Mesendoderm (in vitro differentiated cells): ENCODE measurements around the gene TPGS2.
"Not testable (repeated sequence)": the region's sequence is repeated elsewhere in the genome, so short reads cannot be mapped to it uniquely, and the experiment has no call there.

Experiments
- DNase-seq: peaks from one replicate; pipeline ENCODE4 v3.0.0; 2013
- H2AK5ac ChIP-seq: 2 replicates; pipeline ENCODE4 v1.6.1; 2013; ENCODE audit warnings: low read length, inconsistent platforms
- H2BK120ac ChIP-seq: 2 replicates; pipeline ENCODE4 v1.6.1; 2013; ENCODE audit warnings: low read depth, mild to moderate bottlenecking, low read length, moderate library complexity, mixed read lengths
- H2BK15ac ChIP-seq: replicated peaks from 2 replicates; pipeline ENCODE4 v1.6.1; 2013; ENCODE audit warnings: low read depth, mild to moderate bottlenecking, moderate library complexity
- H2BK5ac ChIP-seq: 2 replicates; pipeline ENCODE4 v1.6.1; 2013; ENCODE audit warnings: low read length, inconsistent platforms
- H3K18ac ChIP-seq: 2 replicates; pipeline ENCODE4 v1.6.1; 2013; ENCODE audit warnings: mild to moderate bottlenecking, low read length, mixed read lengths
- H3K23ac ChIP-seq: one replicate; pipeline ENCODE4 v1.6.1; 2013; ENCODE audit warnings: low read length
- H3K27ac ChIP-seq: 2 replicates; pipeline ENCODE4 v1.5.1; 2013; ENCODE audit warnings: low read depth, mild to moderate bottlenecking, inconsistent platforms, low read length, moderate library complexity
- H3K27me3 ChIP-seq: 2 replicates; pipeline ENCODE4 v1.6.1; 2013; ENCODE audit warnings: low read length, control low read depth, mild to moderate bottlenecking, inconsistent platforms; ENCODE audit not compliant: insufficient read depth, poor library complexity
- H3K36me3 ChIP-seq: 2 replicates; pipeline ENCODE4 v1.6.1; 2013; ENCODE audit warnings: low read length, inconsistent platforms; ENCODE audit not compliant: control insufficient read depth, insufficient read depth
- H3K4ac ChIP-seq: one replicate; pipeline ENCODE4 v1.6.1; 2013; ENCODE audit warnings: low read depth, mild to moderate bottlenecking, low read length, moderate library complexity
- H3K4me1 ChIP-seq: 2 replicates; pipeline ENCODE4 v1.6.1; 2013; ENCODE audit warnings: low read depth, low read length, inconsistent platforms; ENCODE audit not compliant: control insufficient read depth
- H3K4me2 ChIP-seq: 2 replicates; pipeline ENCODE4 v1.6.1; 2013; ENCODE audit warnings: low read length
- H3K4me3 ChIP-seq: 2 replicates; pipeline ENCODE4 v1.5.1; 2013; ENCODE audit warnings: mild to moderate bottlenecking, low read length
- H3K56ac ChIP-seq: one replicate; pipeline ENCODE4 v1.6.1; 2013; ENCODE audit warnings: low read length
- H3K79me1 ChIP-seq: 2 replicates; pipeline ENCODE4 v1.6.1; 2013; ENCODE audit warnings: low read length, inconsistent platforms
- H3K79me2 ChIP-seq: 2 replicates; pipeline ENCODE4 v1.6.1; 2013; ENCODE audit warnings: mild to moderate bottlenecking, low read length; ENCODE audit not compliant: control insufficient read depth, insufficient read depth
- H3K9ac ChIP-seq: 2 replicates; pipeline ENCODE4 v1.6.1; 2013; ENCODE audit warnings: low read length, inconsistent platforms
- H4K5ac ChIP-seq: one replicate; pipeline ENCODE4 v1.6.1; 2013; ENCODE audit warnings: low read length
- H4K8ac ChIP-seq: one replicate; pipeline ENCODE4 v1.6.1; 2013; ENCODE audit warnings: low read depth, mild to moderate bottlenecking, control low read depth, low read length, moderate library complexity
- WGBS: extraction: QIAGEN DNeasy Blood & Tissue Kit; methylation state at CpG from one replicate; pipeline ENCODE4 v1.1.7; 2013; ENCODE audit warnings: low lambda C conversion rate, missing lambda C conversion rate; ENCODE audit not compliant: insufficient coverage; ENCODE audit errors: extremely low coverage; 5-methylcytosine and 5-hydroxymethylcytosine counted together

The TPGS2 gene

GRCh38 chr18:36766836-36767235 is 62.0 kb downstream of the TPGS2 start:
- Histone ChIP-seq H3K79me1 (no peaks in the 10 kb centered on the region), H3K9ac (no peak overlapping the region), H3K4ac (no peak overlapping the region), H4K5ac (no peak overlapping the region), H3K27me3 (no peaks in the 10 kb centered on the region), H3K36me3 (no peaks in the 10 kb centered on the region), H3K56ac (no peak overlapping the region), H2BK15ac (no peak overlapping the region), H3K27ac (no peak overlapping the region), H2BK120ac (no peak overlapping the region), H2AK5ac (no peak overlapping the region), H2BK5ac (no peak overlapping the region), H3K4me3 (no peak overlapping the region), H3K79me2 (no peaks in the 10 kb centered on the region), H3K23ac (no peak overlapping the region), H3K4me2 (no peak overlapping the region), H4K8ac (no peak overlapping the region), H3K18ac (no peak overlapping the region), H3K4me1 (no peaks in the 10 kb centered on the region)
- whole genome bisulfite sequencing: no CpG with 5 or more reads among the region's 3 CpGs
- no peak for DNase-seq

GRCh38 chr18:36762965-36763364 is 65.8 kb downstream of the TPGS2 start:
- not testable (repeated sequence) for H2AK5ac ChIP-seq, H2BK120ac ChIP-seq, H3K36me3 ChIP-seq, H2BK15ac ChIP-seq, DNase-seq, H3K27me3 ChIP-seq, H4K8ac ChIP-seq, H2BK5ac ChIP-seq, H3K23ac ChIP-seq, H4K5ac ChIP-seq, H3K56ac ChIP-seq, H3K4ac ChIP-seq, H3K79me2 ChIP-seq, H3K18ac ChIP-seq, H3K27ac ChIP-seq, H3K4me1 ChIP-seq, H3K4me3 ChIP-seq, H3K4me2 ChIP-seq, H3K79me1 ChIP-seq, H3K9ac ChIP-seq
- WGBS: 100% methylated on average over 9 of the region's 26 CpGs

GRCh38 chr18:36762074-36762473 is 66.7 kb downstream of the TPGS2 start:
- H2BK120ac ChIP-seq: no peak overlapping the region
- DNase-seq: no peak
- no peak overlapping the region for H2BK15ac ChIP-seq
- H3K4me3 ChIP-seq: no peak overlapping the region
- no peak overlapping the region for H3K4ac ChIP-seq
- H4K5ac ChIP-seq: no peak overlapping the region
- no peaks in the 10 kb centered on the region for H3K27me3 ChIP-seq
- no peak overlapping the region for H3K9ac ChIP-seq
- no peak overlapping the region for H4K8ac ChIP-seq
- H3K56ac ChIP-seq: no peak overlapping the region
- no peak overlapping the region for H3K4me2 ChIP-seq
- no peaks in the 10 kb centered on the region for H3K4me1 ChIP-seq
- H2BK5ac ChIP-seq: no peak overlapping the region
- WGBS: no CpG with 5 or more reads among the region's 2 CpGs
- H2AK5ac ChIP-seq: no peak overlapping the region
- no peaks in the 10 kb centered on the region for H3K79me2 ChIP-seq
- no peak overlapping the region for H3K23ac ChIP-seq
- H3K36me3 ChIP-seq: no peaks in the 10 kb centered on the region
- H3K79me1 ChIP-seq: no peaks in the 10 kb centered on the region
- H3K18ac ChIP-seq: no peak overlapping the region
- no peak overlapping the region for H3K27ac ChIP-seq

- Histone ChIP-seq H3K4ac (no peak overlapping the region), H4K8ac (no peak overlapping the region), H3K4me3 (no peak overlapping the region), H3K36me3 (no peaks in the 10 kb centered on the region), H3K23ac (no peak overlapping the region), H3K56ac (no peak overlapping the region), H3K79me1 (no peaks in the 10 kb centered on the region), H2BK5ac (no peak overlapping the region), H3K4me1 (no peaks in the 10 kb centered on the region), H3K4me2 (no peak overlapping the region), H2BK15ac (no peak overlapping the region), H3K27me3 (no peaks in the 10 kb centered on the region), H2BK120ac (no peak overlapping the region), H4K5ac (no peak overlapping the region), H3K79me2 (no peaks in the 10 kb centered on the region), H3K27ac (no peak overlapping the region), H3K9ac (no peak overlapping the region), H2AK5ac (no peak overlapping the region), H3K18ac (no peak overlapping the region)
- no CpG with 5 or more reads among the region's 12 CpGs for WGBS
- peak; percentile 40 for DNase-seq
Measured at GRCh38 chr18:36761186-36761698, 67.6 kb downstream of the TPGS2 start.

GRCh38 chr18:36760598-36760997 is 68.2 kb downstream of the TPGS2 start:
- Histone ChIP-seq H3K79me2 (no peaks in the 10 kb centered on the region), H3K4me2 (no peak overlapping the region), H3K4ac (no peak overlapping the region), H3K18ac (no peak overlapping the region), H3K4me1 (no peaks in the 10 kb centered on the region), H3K23ac (no peak overlapping the region), H3K27ac (no peak overlapping the region), H2BK120ac (no peak overlapping the region), H3K4me3 (no peak overlapping the region), H3K27me3 (no peaks in the 10 kb centered on the region), H3K36me3 (no peaks in the 10 kb centered on the region), H3K56ac (no peak overlapping the region), H2BK15ac (no peak overlapping the region), H2BK5ac (no peak overlapping the region), H4K5ac (no peak overlapping the region), H3K9ac (no peak overlapping the region), H2AK5ac (no peak overlapping the region), H3K79me1 (no peaks in the 10 kb centered on the region), H4K8ac (no peak overlapping the region)
- no CpG with 5 or more reads among the region's 29 CpGs for WGBS
- no peak for DNase-seq

GRCh38 chr18:36759167-36759776 is 69.5 kb downstream of the TPGS2 start:
- H4K8ac ChIP-seq: no peak overlapping the region
- no peak overlapping the region for H3K27ac ChIP-seq
- no peak overlapping the region for H2AK5ac ChIP-seq
- no peak overlapping the region for H3K18ac ChIP-seq
- no peak for DNase-seq
- no peaks in the 10 kb centered on the region for H3K4me1 ChIP-seq
- no peak overlapping the region for H3K4ac ChIP-seq
- no peak overlapping the region for H4K5ac ChIP-seq
- H3K79me2 ChIP-seq: no peaks in the 10 kb centered on the region
- H3K23ac ChIP-seq: no peak overlapping the region
- H3K27me3 ChIP-seq: no peaks in the 10 kb centered on the region
- H2BK5ac ChIP-seq: no peak overlapping the region
- H2BK15ac ChIP-seq: no peak overlapping the region
- no peak overlapping the region for H3K4me2 ChIP-seq
- H2BK120ac ChIP-seq: no peak overlapping the region
- no peak overlapping the region for H3K4me3 ChIP-seq
- H3K56ac ChIP-seq: no peak overlapping the region
- no CpG with 5 or more reads among the region's 6 CpGs for WGBS
- H3K9ac ChIP-seq: no peak overlapping the region
- H3K36me3 ChIP-seq: no peaks in the 10 kb centered on the region
- no peaks in the 10 kb centered on the region for H3K79me1 ChIP-seq
